GM19468 (cell line): ENCODE measurements around the gene SMIM41.

ENCODE experiments used
- ATAC-seq: cut with Tn5 transposase; IDR thresholded peaks from one replicate; pipeline ENCODE4 v1.9.1; 2021; ENCODE audit warnings: mild to moderate bottlenecking, moderate library complexity, moderate number of reproducible peaks; ENCODE audit not compliant: unreplicated experiment; ENCODE audit errors: extremely low read depth

The SMIM41 gene

GRCh38 chr12:52157566-52158150 lies 78.2 kb downstream of the SMIM41 start:
- ATAC-seq, result no peak
